WTC11 (cell line): ENCODE results near the gene TMEM117. TPM values are rescaled to one million over a fixed set of nuclear protein-coding genes. Genes with fewer than 3 reads are reported as not detected.

Experiments
- ATAC-seq: fragments of 200-7000 bp; cut with Tn5 transposase; 2 replicates; pipeline ENCODE4 v1.10.0; 2021; ENCODE audit warnings: mild to moderate bottlenecking, moderate library complexity
- CTCF ChIA-PET: fragments of 300-600 bp; sonication (Branson Sonifier 250); formaldehyde crosslinking; loops from one replicate; lab custom pipeline; 2021; ENCODE audit warnings: antibody characterized with exemption; lab: Charles Lee
- POLR2A ChIA-PET: fragments of 350-600 bp; sonication (Branson Sonifier 250); formaldehyde crosslinking; loops from one replicate; lab custom pipeline; 2021; ENCODE audit warnings: antibody characterized with exemption; lab: Charles Lee
- DNase-seq: peaks from one replicate; pipeline ENCODE4 v3.0.0; 2021; ENCODE audit warnings: low spot score
- H3K27ac Mint-ChIP-seq: 2 replicates; pipeline ENCODE4 v1.8.0; 2021; ENCODE audit warnings: mixed read lengths
- H3K27me3 Mint-ChIP-seq: 2 replicates; pipeline ENCODE4 v1.8.0; 2021; ENCODE audit warnings: low read depth, mild to moderate bottlenecking, moderate library complexity, mixed read lengths
- H3K36me3 Mint-ChIP-seq: 2 replicates; pipeline ENCODE4 v1.8.0; 2021; ENCODE audit warnings: mixed read lengths
- H3K4me1 Mint-ChIP-seq: 2 replicates; pipeline ENCODE4 v1.8.0; 2022; ENCODE audit warnings: mixed read lengths
- H3K4me3 Mint-ChIP-seq: 2 replicates; pipeline ENCODE4 v1.8.0; 2021; ENCODE audit warnings: mild to moderate bottlenecking, moderate library complexity, mixed read lengths
- H3K9me3 Mint-ChIP-seq: 2 replicates; pipeline ENCODE4 v1.8.0; 2021; ENCODE audit warnings: mixed read lengths
- ATF1 ChIP-seq: sonication (generic); formaldehyde crosslinking; IDR thresholded peaks from 2 replicates; pipeline ENCODE4 v1.8.1; 2023; ENCODE audit warnings: mild to moderate bottlenecking, moderate library complexity, missing genetic modification reagents
- CBFB ChIP-seq: sonication (generic); formaldehyde crosslinking; IDR thresholded peaks from 2 replicates; pipeline ENCODE4 v1.8.1; 2022; ENCODE audit warnings: mild to moderate bottlenecking, low read depth, missing genetic modification reagents
- CREB1 ChIP-seq: sonication (generic); formaldehyde crosslinking; IDR thresholded peaks from 2 replicates; pipeline ENCODE4 v1.8.0; 2023; ENCODE audit warnings: mild to moderate bottlenecking, missing genetic modification reagents
- CTCF ChIP-seq: fragments of 200-600 bp; IDR thresholded peaks from 2 replicates; pipeline ENCODE4 v1.8.0; 2022; ENCODE audit warnings: antibody characterized with exemption
- E2F1 ChIP-seq: sonication (generic); formaldehyde crosslinking; IDR thresholded peaks from 2 replicates; pipeline ENCODE4 v1.8.0; 2022; ENCODE audit warnings: mild to moderate bottlenecking, missing genetic modification reagents
- FOXJ3 ChIP-seq: sonication (generic); formaldehyde crosslinking; IDR thresholded peaks from 2 replicates; pipeline ENCODE4 v1.9.0; 2021; ENCODE audit warnings: missing genetic modification reagents, mild to moderate bottlenecking, borderline replicate concordance
- FOXK1 ChIP-seq: sonication (generic); formaldehyde crosslinking; IDR thresholded peaks from 2 replicates; pipeline ENCODE4 v1.8.0; 2022; ENCODE audit warnings: mild to moderate bottlenecking, moderate library complexity, missing genetic modification reagents
- FOXP1 ChIP-seq: sonication (generic); formaldehyde crosslinking; IDR thresholded peaks from 2 replicates; pipeline ENCODE4 v1.8.0; 2022; ENCODE audit warnings: missing genetic modification reagents, mild to moderate bottlenecking, moderate library complexity, borderline replicate concordance
- HMGXB4 ChIP-seq: sonication (generic); formaldehyde crosslinking; IDR thresholded peaks from 2 replicates; pipeline ENCODE4 v1.8.1; 2023; ENCODE audit warnings: mild to moderate bottlenecking, moderate library complexity, missing genetic modification reagents
- KAT7 ChIP-seq: sonication (generic); formaldehyde crosslinking; IDR thresholded peaks from 2 replicates; pipeline ENCODE4 v1.8.1; 2023; ENCODE audit warnings: missing genetic modification reagents, mild to moderate bottlenecking, borderline replicate concordance
- MXD4 ChIP-seq: fragments of 250-450 bp; sonication (Bioruptor Pico); IDR thresholded peaks from 2 replicates; pipeline ENCODE4 v1.8.0; 2021; ENCODE audit warnings: mild to moderate bottlenecking, moderate library complexity, borderline replicate concordance
- NFATC4 ChIP-seq: fragments of 250-450 bp; sonication (Bioruptor Pico); IDR thresholded peaks from 2 replicates; pipeline ENCODE4 v1.9.0; 2021; ENCODE audit warnings: mild to moderate bottlenecking
- NR1H2 ChIP-seq: sonication (generic); formaldehyde crosslinking; IDR thresholded peaks from 2 replicates; pipeline ENCODE4 v1.9.0; 2021; ENCODE audit warnings: mild to moderate bottlenecking, moderate library complexity, missing genetic modification reagents
- NR3C1 ChIP-seq: sonication (generic); formaldehyde crosslinking; conservative IDR thresholded peaks from 2 replicates; pipeline ENCODE4 v1.8.1; 2023; ENCODE audit warnings: low read depth, mild to moderate bottlenecking, missing genetic modification reagents
- SP1 ChIP-seq: sonication (generic); formaldehyde crosslinking; conservative IDR thresholded peaks from 2 replicates; pipeline ENCODE4 v1.8.1; 2022; ENCODE audit warnings: missing genetic modification reagents
- ZNF263 ChIP-seq: sonication (generic); formaldehyde crosslinking; IDR thresholded peaks from 2 replicates; pipeline ENCODE4 v1.8.1; 2022; ENCODE audit warnings: low read depth, mild to moderate bottlenecking, moderate library complexity, missing genetic modification reagents
- ZNF416 ChIP-seq: fragments of 250-450 bp; sonication (Bioruptor Pico); IDR thresholded peaks from 2 replicates; pipeline ENCODE4 v1.9.0; 2021; ENCODE audit warnings: mild to moderate bottlenecking, inconsistent platforms
- total RNA-seq: library from RNA; stranded (reverse); gene quantifications from 3 replicates; pipeline ENCODE4 v1.2.3, GENCODE V29; 2021
- TF ChIP-seq, protein P1 (sequence below): fragments of 250-450 bp; sonication (Bioruptor Pico); IDR thresholded peaks from 2 replicates; pipeline ENCODE4 v1.9.0; 2021; ENCODE audit warnings: mild to moderate bottlenecking, borderline replicate concordance
- TF ChIP-seq, protein P2 (sequence below): sonication (generic); formaldehyde crosslinking; IDR thresholded peaks from 2 replicates; pipeline ENCODE4 v1.8.1; 2023; ENCODE audit warnings: mild to moderate bottlenecking, missing genetic modification reagents
- TF ChIP-seq, protein P3 (sequence below): fragments of 250-450 bp; sonication (Bioruptor Pico); conservative IDR thresholded peaks from 2 replicates; pipeline ENCODE4 v1.9.0; 2021; ENCODE audit warnings: mild to moderate bottlenecking

TMEM117 gene
- total RNA-seq, 1 experiment from 2014 or later, result 1.5 TPM

GRCh38 chr12:43937947-43938346, 102.1 kb downstream of the TMEM117 start:
- no peak overlapping the region for H3K4me3 Mint-ChIP-seq
- TF ChIP-seq FOXK1 (CRISPR knock-in tag) (no peak), FOXP1 (CRISPR knock-in tag) (no peak), NR3C1 (no peak), CTCF (0 out of 2 replicates have a peak, but pooled peaks have one; percentile 24)
- no peaks in the 10 kb centered on the region for H3K27me3 Mint-ChIP-seq
- ChIA-PET CTCF (no interaction called here), POLR2A (no interaction called here)
- peaks cover 10% of the 10 kb centered on the region for H3K4me1 Mint-ChIP-seq
- H3K9me3 Mint-ChIP-seq, result no peaks in the 10 kb centered on the region; the same call in 1 of the 2 replicates
- no peaks in the 10 kb centered on the region for H3K36me3 Mint-ChIP-seq
- peak; percentile 17 for DNase-seq
- ATAC-seq, result peak; percentile 93
- H3K27ac Mint-ChIP-seq, result no peak overlapping the region

- CTCF ChIA-PET, result no interaction called here
- no peak overlapping the region for H3K4me3 Mint-ChIP-seq
- no peaks in the 10 kb centered on the region for H3K36me3 Mint-ChIP-seq
- TF ChIP-seq CREB1 (CRISPR knock-in tag) (no peak), E2F1 (CRISPR knock-in tag) (no peak), CBFB (CRISPR knock-in tag) (no peak)
- H3K27ac Mint-ChIP-seq, result no peak overlapping the region
- peaks cover 12% of the 10 kb centered on the region for H3K4me1 Mint-ChIP-seq
- ATAC-seq, result no peak
- H3K27me3 Mint-ChIP-seq, result no peaks in the 10 kb centered on the region
- DNase-seq, result no peak
- POLR2A ChIA-PET, result no interaction called here
- no peaks in the 10 kb centered on the region; the same call in 1 of the 2 replicates for H3K9me3 Mint-ChIP-seq
Measured at GRCh38 chr12:43942379-43942778, 106.5 kb downstream of the TMEM117 start.

DNA sequence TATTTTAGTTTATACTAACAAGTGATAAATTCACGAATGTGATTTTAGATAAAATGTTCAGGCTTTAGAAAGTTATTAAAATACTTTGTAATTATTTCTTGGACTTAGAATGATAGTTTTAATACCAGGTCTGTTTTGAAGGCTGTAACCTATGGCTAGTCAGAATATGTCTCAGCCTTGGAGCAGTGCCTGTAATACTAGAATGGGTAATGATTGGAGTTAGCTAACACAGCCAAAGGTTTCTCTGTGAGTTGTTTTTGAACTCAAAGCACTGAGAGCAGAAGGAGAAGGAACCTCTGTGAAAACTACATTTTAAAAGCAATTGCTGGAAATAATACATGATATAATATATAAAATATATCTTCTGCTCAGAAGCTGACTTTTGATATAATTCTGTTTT, 110.1 kb downstream of the TMEM117 start:
- Mint-ChIP-seq H3K9me3 (peaks cover 20% of the 10 kb centered on the region), H3K4me1 (peaks cover 27% of the 10 kb centered on the region), H3K27ac (no peak overlapping the region), H3K4me3 (no peak overlapping the region), H3K36me3 (peaks cover 18% of the 10 kb centered on the region), H3K27me3 (no peaks in the 10 kb centered on the region)
- DNase-seq, result no peak
- no peak for ATAC-seq
- ChIA-PET CTCF (no interaction called here), POLR2A (no interaction called here)
- TF ChIP-seq SP1 (CRISPR knock-in tag) (no peak), NR1H2 (CRISPR knock-in tag) (no peak), FOXJ3 (no peak), HMGXB4 (no peak), MXD4 (CRISPR knock-in tag) (no peak), NR3C1 (no peak), KAT7 (no peak), ATF1 (no peak), ZNF416 (CRISPR knock-in tag) (no peak), ZNF263 (no peak), NFATC4 (CRISPR knock-in tag) (no peak)
- TF ChIP-seq, protein P1, sequence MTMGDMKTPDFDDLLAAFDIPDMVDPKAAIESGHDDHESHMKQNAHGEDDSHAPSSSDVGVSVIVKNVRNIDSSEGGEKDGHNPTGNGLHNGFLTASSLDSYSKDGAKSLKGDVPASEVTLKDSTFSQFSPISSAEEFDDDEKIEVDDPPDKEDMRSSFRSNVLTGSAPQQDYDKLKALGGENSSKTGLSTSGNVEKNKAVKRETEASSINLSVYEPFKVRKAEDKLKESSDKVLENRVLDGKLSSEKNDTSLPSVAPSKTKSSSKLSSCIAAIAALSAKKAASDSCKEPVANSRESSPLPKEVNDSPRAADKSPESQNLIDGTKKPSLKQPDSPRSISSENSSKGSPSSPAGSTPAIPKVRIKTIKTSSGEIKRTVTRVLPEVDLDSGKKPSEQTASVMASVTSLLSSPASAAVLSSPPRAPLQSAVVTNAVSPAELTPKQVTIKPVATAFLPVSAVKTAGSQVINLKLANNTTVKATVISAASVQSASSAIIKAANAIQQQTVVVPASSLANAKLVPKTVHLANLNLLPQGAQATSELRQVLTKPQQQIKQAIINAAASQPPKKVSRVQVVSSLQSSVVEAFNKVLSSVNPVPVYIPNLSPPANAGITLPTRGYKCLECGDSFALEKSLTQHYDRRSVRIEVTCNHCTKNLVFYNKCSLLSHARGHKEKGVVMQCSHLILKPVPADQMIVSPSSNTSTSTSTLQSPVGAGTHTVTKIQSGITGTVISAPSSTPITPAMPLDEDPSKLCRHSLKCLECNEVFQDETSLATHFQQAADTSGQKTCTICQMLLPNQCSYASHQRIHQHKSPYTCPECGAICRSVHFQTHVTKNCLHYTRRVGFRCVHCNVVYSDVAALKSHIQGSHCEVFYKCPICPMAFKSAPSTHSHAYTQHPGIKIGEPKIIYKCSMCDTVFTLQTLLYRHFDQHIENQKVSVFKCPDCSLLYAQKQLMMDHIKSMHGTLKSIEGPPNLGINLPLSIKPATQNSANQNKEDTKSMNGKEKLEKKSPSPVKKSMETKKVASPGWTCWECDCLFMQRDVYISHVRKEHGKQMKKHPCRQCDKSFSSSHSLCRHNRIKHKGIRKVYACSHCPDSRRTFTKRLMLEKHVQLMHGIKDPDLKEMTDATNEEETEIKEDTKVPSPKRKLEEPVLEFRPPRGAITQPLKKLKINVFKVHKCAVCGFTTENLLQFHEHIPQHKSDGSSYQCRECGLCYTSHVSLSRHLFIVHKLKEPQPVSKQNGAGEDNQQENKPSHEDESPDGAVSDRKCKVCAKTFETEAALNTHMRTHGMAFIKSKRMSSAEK (CRISPR knock-in tag), result no peak
- TF ChIP-seq, protein P2, sequence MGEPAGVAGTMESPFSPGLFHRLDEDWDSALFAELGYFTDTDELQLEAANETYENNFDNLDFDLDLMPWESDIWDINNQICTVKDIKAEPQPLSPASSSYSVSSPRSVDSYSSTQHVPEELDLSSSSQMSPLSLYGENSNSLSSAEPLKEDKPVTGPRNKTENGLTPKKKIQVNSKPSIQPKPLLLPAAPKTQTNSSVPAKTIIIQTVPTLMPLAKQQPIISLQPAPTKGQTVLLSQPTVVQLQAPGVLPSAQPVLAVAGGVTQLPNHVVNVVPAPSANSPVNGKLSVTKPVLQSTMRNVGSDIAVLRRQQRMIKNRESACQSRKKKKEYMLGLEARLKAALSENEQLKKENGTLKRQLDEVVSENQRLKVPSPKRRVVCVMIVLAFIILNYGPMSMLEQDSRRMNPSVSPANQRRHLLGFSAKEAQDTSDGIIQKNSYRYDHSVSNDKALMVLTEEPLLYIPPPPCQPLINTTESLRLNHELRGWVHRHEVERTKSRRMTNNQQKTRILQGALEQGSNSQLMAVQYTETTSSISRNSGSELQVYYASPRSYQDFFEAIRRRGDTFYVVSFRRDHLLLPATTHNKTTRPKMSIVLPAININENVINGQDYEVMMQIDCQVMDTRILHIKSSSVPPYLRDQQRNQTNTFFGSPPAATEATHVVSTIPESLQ, result no peak
- TF ChIP-seq, protein P3, sequence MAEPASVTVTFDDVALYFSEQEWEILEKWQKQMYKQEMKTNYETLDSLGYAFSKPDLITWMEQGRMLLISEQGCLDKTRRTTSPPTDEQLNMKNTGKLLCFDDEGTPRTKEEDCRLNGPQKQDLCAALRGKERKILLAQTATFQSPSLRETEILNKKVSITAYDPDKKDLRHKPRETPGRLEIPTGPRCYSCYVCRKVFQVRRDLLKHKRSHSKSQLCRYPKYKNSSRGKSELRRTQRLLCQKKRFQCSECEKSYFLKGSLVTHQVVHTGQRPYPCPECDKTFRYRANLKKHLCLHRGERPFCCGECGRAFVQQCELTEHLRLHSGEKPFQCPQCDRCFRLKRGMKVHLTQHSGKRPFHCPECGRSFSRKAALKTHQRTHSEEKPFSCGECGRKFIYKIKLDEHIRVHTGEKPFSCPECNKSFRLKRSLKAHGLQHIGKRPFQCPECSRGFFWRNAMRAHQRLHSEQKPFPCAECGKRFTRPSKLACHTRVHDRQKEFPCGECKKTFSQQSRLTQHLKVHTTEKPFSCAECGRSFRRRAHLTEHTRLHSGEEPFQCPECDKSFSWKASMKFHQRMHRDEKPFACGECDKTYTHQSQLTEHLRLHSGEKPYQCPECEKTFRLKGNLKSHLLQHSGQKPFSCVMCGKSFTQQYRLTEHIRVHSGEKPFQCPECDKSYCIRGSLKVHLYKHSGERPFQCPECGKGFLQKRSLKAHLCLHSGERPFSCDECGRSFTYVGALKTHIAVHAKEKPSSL (CRISPR knock-in tag), result no peak
